Urinary bladder (tissue), 4 donors: ENCODE measurements around the gene NOVA2. TPM values are rescaled to one million over a fixed set of nuclear protein-coding genes. Genes with fewer than 3 reads are reported as not detected.

ENCODE experiments used
- DNase-seq: peaks from one replicate; pipeline ENCODE4 v3.0.0-alpha.2; 2015; ENCODE audit errors: extremely low spot score
- H3K27ac ChIP-seq: one replicate; pipeline ENCODE4 v1.5.1; 2013; ENCODE audit warnings: low read depth, mild to moderate bottlenecking, moderate library complexity
- H3K36me3 ChIP-seq: one replicate; pipeline ENCODE4 v1.6.1; 2013; ENCODE audit warnings: mild to moderate bottlenecking, moderate library complexity; ENCODE audit not compliant: insufficient read depth
- H3K4me1 ChIP-seq: one replicate; pipeline ENCODE4 v1.6.1; 2013; ENCODE audit warnings: mild to moderate bottlenecking, moderate library complexity; ENCODE audit not compliant: insufficient read depth
- H3K4me3 ChIP-seq: one replicate; pipeline ENCODE4 v1.5.1; 2013; ENCODE audit warnings: low read depth, low read length
- WGBS: extraction: QIAGEN DNeasy Blood & Tissue Kit; methylation state at CpG from one replicate; pipeline ENCODE4 v1.1.7; 2013; 5-methylcytosine and 5-hydroxymethylcytosine counted together
- polyA plus RNA-seq: library from polyadenylated mRNA; stranded (reverse); fragments of 200-250 nt; gene quantifications from one replicate; pipeline ENCODE4 v1.2.3, GENCODE V29; 2013
- total RNA-seq: library from RNA; depleted of rRNA; stranded (reverse); fragments of >200 nt; gene quantifications from one replicate; pipeline ENCODE4 v1.2.3, GENCODE V29; 2014
- donor health status: healthy with polysubstance abuse.
- donor health status: healthy.

Gene NOVA2
- total and polyA plus RNA-seq, 2 donors: 1.2 to 2.2 TPM

DNA sequence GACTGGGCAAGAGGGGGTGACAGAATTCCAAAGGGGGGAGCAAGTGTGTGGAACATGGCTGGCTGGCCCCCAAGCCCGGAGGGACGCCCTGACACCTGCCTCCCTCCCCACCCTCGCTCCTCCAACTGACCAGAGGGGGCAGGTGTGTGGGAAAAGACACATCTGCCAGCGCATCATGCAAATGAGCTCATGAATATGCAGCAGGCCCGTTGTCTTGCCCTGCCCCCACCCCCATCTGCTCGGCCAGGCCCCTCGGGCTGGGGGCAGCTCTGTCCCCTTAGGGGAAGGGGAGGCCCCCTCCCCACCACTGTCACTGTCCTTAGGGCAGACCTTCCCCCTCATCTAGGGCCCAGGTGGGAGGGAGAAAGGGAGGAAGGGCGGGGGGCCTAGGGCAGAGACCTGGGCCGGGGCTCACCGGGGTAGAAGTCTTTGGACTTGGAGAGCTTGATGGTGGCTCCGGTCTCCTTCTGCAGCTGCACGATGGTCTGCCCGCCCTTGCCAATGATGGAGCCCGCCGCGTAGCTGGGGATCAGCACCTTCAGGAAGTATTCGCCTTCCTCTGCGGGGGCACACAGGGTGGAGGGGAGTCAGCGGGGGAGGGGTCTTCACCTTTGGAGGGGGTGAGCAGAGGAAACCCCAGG is 12.9 kb downstream of the NOVA2 start:
- Histone ChIP-seq H3K4me1 (no peaks in the 10 kb centered on the region), H3K36me3 (no peaks in the 10 kb centered on the region), H3K27ac (no peak overlapping the region), H3K4me3 (no peak overlapping the region)
- no peak for DNase-seq
- 16% methylated on average over 19 of the region's 19 CpGs for WGBS

DNA sequence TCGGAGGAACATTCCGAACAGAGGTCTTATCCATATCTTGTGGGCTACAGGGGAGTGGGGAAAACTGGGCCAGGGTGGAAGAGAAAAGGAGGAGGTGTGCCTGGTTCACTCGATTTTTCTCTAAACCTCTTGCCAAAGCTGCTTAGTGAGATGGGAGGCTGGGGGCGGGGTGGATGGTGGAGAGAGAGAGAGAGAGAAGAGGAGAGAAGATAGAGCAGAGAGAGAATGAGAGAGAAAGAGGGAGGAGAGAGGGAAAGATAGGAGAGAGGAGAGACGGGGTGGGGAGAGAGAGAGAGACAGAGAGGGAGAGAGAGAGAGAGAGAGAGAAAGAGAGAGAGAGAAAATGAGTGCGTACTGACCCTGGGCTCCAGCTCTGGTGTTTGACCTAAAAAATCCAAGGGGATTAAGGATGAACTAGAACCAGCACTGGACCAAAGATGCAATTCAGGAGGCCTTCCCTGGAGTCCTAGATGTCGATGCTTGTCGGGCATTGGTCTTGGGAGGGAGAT is 14.1 kb downstream of the NOVA2 start:
- Histone ChIP-seq H3K4me3 (no peak overlapping the region), H3K4me1 (no peaks in the 10 kb centered on the region), H3K27ac (no peak overlapping the region), H3K36me3 (no peaks in the 10 kb centered on the region)
- WGBS: 61% methylated on average over 8 of the region's 8 CpGs
- no peak for DNase-seq

DNA sequence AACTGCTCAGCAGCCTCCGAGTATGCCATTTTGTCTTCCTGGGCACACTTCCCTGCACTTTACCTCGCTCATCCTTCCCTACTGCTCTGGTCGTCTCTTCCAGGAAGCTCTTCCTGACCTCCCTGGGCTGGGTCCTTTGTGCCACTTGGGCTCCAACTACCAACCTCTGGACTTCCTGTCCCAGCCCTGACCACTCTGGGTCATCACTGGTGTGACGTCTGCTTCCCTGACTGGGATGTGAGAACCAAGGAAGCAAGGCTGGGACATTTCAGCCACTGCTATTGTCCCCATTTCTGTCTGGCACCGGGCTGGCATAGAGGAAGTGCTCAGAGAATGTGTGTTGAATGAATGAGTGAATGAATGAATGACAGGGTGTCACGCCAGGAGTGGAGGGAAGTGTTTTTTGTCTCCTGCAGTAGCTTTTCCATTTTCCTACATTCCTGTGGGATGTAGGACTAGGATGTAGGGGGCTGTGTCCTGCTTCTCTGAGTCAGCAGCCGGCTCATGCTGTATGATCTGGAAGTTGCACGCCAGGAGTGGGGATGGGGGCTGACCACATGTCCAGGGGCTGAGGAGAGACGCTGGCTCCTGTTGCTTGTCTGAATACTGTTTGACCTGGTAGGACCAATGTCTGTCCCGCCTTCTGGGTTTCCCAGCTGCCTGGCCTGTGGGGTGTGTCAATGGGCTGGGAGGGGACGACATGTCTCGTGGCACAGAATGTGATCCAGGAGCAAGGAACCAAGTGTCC is 14.7 kb downstream of the NOVA2 start:
- H3K4me3 ChIP-seq: no peak overlapping the region
- WGBS: 68% methylated on average over 12 of the region's 12 CpGs
- H3K27ac ChIP-seq: no peak overlapping the region

DNA sequence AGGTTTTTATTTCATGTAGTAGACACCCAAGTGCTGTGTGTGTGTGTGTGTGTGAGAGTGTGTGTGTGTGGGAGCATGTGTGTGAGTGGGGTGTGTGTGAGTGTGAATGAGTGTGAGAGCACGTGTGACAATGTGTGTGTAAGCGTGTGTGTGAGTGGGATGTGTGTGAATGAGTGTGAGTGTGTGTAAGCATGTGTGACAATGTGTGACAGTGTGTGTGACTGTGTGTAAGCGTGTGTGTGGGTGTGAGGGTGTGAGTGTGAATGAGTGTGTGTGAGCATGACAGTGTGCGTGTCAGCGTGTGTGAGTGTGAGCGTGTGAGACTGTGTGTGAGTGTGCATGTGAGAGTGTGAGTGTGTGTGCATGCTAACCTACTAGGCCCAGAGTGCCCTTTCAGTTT is 15.3 kb downstream of the NOVA2 start:
- no peak overlapping the region for H3K4me3 ChIP-seq
- H3K36me3 ChIP-seq: no peaks in the 10 kb centered on the region
- no peak for DNase-seq
- no peak overlapping the region for H3K27ac ChIP-seq
- H3K4me1 ChIP-seq: no peaks in the 10 kb centered on the region
- WGBS: 89% methylated on average over 6 of the region's 6 CpGs

More for the DNA sequence above, 14.7 kb downstream of the NOVA2 start:
- H3K36me3 ChIP-seq: no peaks in the 10 kb centered on the region
- no peak for DNase-seq
- no peaks in the 10 kb centered on the region for H3K4me1 ChIP-seq

DNA sequence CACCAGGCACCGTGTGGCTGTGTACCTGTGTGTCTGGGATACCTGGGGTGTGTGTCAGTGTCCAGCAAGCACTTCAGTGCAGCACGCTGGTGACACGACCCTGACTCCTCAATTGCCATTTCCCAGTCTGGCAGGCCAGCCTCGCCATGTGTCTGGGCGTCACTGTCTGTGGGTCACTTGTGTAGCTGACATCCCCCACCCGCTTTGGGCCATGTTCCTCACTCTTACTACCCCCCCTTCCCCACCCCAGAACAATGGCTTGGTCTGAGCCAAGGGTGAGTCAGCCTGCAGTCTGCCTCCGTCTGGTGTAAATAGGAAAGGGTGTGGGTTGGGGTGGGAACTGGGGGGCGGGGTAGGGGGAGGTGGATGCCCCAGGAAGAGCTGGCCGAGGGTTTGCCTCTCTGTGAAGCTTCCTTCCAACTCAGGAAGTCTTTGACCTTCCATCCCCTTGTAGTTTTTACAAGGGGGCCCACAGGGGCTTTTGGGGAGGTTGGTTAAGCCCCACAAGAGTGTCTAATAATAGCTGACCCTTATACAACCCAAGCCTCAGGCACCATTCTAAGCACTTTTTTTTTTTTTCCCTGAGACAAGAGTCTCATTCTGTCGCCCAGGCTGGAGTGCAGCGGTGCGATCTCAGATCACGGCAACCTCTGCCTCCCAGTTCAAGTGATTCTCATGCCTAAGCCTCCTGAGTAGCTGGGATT is 17.6 kb downstream of the NOVA2 start:
- Histone ChIP-seq H3K4me3 (no peak overlapping the region), H3K36me3 (no peaks in the 10 kb centered on the region), H3K4me1 (no peaks in the 10 kb centered on the region), H3K27ac (no peak overlapping the region)
- 45% methylated on average over 13 of the region's 13 CpGs for WGBS
- no peak for DNase-seq

DNA sequence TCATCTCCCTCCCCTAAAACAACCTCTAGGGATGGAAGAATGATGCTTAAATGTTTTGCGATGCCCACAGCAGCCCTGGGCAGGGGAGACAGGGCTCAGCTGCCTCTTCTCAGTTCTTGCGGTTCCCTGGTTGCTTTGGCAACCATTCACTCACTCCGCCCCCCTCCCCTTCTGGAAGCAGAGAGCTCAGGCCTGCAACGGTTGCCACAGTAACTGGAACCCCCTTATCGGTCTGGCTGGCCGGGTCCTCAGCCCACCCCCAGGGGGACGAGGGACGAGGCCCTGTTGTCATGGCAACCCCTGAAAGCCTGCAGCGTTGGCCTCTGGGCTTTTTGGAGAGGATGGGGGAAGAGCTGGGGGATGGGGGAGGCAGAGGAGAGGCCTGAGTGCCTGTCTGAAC is 19.5 kb downstream of the NOVA2 start:
- Histone ChIP-seq H3K4me1 (no peaks in the 10 kb centered on the region), H3K27ac (no peak overlapping the region), H3K4me3 (no peak overlapping the region), H3K36me3 (no peaks in the 10 kb centered on the region)
- peak; percentile 41 for DNase-seq
- 20% methylated on average over 9 of the region's 9 CpGs for WGBS

DNA sequence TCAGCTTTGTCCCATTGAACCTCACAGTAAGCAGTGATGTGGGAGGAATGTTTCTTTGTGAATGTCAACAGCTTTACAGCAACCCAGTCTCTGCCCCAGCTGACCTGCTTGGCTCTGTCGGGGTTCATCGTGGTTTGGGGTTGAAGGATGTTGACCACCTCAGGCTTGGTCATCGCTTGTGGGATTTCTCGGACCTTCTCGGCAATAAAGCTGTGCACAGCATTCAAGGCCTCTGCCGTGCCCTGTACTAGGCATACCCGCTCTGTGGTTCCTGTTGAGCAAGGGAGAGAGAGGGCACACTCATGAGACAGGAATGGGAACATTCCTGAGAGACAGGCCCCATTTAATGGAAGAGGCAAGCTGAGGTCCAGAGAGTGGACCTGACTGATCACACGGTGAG is 20.0 kb downstream of the NOVA2 start:
- Histone ChIP-seq H3K4me1 (no peaks in the 10 kb centered on the region), H3K27ac (no peak overlapping the region), H3K36me3 (no peaks in the 10 kb centered on the region), H3K4me3 (no peak overlapping the region)
- DNase-seq: no peak
- WGBS: 92% methylated on average over 8 of the region's 8 CpGs

DNA sequence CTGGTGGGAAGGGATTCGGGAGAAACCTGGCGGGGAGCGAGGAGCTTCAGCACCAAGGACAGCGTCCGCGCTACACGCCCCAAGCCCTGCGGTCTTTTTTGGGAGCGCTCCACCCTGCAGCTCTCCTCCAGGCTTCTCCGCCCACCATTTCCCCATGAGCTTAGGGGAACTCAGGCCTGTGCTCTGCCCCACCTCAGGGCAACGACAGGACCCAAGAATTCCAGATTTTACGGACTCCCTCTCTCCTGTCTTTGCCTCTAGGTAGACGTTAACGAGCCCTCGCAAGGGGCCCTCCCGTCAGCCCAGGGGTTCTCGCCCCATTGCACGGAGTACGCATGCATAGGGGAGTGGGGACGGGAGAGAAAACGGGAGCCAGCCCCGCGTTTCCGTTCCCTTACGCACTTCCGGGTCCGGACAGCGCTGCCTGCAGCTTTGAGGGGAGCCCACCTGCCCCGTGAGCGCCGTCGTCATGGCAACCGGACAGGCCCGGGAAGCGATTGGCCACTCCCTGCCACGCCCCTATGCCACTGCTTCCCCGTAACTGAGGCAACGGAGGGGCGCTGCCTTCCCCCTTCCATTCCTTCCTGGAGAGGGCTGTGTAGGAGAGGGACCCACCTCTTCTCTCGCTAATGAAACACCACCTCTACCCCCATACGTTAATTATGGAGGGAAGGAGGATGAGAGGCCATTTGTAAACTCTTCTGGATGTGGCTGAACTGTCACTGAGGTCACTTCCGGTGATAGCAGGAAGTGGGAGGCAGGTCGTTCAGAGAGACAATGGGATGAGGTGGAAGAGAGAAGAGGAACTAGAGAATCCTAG is 20.8 kb downstream of the NOVA2 start:
- DNase-seq: no peak
- WGBS: 9% methylated on average over 43 of the region's 43 CpGs

DNA sequence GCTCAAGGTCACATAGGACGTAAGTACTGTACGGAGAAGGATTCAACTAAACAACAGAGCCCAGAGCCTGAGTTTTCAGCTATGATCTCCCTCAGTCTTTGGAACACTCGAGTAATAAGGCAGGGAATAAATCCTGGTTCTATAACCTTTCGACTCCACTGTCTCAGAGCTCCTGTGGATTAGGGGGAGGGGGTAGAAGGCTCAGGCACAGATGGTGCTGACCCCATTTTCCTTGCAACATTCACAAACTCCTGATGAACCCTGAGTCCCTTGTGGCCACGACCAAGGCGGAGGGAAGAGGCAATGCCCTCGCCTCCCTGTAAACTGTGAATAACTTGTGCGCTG is 21.4 kb downstream of the NOVA2 start:
- Histone ChIP-seq H3K36me3 (no peaks in the 10 kb centered on the region), H3K27ac (no peak overlapping the region), H3K4me1 (no peaks in the 10 kb centered on the region), H3K4me3 (no peak overlapping the region)
- DNase-seq: no peak
- WGBS: 39% methylated on average over 8 of the region's 8 CpGs

More for the DNA sequence above, 20.8 kb downstream of the NOVA2 start:
- H3K27ac ChIP-seq: no peak overlapping the region
- no peaks in the 10 kb centered on the region for H3K36me3 ChIP-seq
- no peaks in the 10 kb centered on the region for H3K4me1 ChIP-seq
- no peak overlapping the region for H3K4me3 ChIP-seq

DNA sequence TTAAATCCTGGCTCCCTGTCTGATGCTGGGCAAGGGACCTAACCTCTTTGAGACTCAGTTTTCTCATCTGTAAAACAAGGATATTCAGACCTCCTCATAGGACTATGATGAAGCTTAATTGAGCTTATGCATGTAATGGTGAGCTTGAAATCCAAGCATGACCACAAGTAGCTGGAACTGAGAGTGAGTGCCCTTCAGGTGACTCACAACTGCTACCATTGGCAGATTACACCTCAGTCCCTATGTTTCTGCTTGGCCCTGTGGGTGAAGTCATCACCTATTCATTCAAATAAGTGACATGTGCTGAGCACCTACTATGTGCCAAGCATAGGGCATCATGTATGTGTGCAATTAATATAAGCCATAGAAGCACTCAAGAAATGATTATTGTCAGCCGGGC is 25.7 kb downstream of the NOVA2 start:
- DNase-seq: no peak
- 94% methylated on average over 1 of the region's 1 CpG for WGBS
- H3K27ac ChIP-seq: no peak overlapping the region
- no peaks in the 10 kb centered on the region for H3K4me1 ChIP-seq
- H3K4me3 ChIP-seq: no peak overlapping the region
- no peaks in the 10 kb centered on the region for H3K36me3 ChIP-seq

DNA sequence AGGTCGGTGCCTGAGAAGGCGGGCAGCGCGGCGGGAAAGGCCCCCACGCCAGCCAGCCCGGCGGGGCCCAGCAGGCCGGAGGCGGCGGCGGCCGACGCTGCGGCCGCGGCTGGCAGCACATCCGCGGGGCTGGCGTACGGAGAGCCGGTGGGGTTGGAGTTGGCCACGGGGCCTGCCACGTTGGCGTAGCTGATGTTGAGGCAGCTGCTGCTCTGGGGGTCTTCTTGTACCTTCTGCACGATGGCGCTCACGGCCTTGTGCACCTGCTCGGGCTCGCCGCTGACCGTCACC is 33.2 kb downstream of the NOVA2 start:
- DNase-seq: no peak
- Histone ChIP-seq H3K4me3 (no peak overlapping the region), H3K36me3 (no peaks in the 10 kb centered on the region), H3K4me1 (no peaks in the 10 kb centered on the region), H3K27ac (no peak overlapping the region)
- WGBS: 64% methylated on average over 32 of the region's 32 CpGs

DNA sequence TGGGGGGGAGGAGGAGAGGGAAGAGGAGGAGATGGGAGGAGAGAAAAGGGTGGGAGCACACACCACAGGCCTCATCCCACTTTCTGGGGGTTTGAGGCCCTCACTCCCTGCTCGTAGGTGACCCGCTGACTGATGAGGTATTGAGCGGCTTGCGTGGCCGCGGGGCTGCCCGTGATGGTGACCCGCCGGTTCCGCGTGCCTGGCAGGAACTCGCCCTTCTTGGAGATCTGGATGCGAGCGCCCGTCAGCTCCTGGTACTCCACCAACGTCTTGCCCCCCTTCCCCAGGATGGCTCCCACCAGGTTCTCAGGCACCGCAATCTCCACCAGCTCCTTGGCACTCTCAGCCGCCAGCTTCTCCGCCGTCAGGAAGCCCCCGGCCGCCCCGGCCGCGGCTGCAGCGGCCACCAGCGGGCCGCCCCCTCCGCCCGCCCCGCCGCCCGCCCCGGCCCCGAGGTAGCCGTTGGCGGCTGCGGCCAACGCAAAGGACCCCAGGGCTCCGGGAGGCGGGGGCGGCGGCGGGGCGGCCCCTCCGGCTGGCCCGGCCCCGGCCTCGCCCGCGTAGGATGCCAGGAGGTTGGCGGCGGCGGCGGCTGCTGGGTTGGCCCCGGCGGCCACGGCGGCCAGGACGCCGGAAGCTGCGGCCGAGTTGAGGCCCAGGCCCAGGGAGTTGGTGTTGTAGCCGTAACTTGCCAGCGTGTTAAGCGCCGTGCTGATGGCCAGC is 33.7 kb downstream of the NOVA2 start:
- Histone ChIP-seq H3K4me1 (no peaks in the 10 kb centered on the region), H3K36me3 (no peaks in the 10 kb centered on the region), H3K4me3 (no peak overlapping the region), H3K27ac (no peak overlapping the region)
- no peak for DNase-seq
- WGBS: 24% methylated on average over 67 of the region's 67 CpGs

DNA sequence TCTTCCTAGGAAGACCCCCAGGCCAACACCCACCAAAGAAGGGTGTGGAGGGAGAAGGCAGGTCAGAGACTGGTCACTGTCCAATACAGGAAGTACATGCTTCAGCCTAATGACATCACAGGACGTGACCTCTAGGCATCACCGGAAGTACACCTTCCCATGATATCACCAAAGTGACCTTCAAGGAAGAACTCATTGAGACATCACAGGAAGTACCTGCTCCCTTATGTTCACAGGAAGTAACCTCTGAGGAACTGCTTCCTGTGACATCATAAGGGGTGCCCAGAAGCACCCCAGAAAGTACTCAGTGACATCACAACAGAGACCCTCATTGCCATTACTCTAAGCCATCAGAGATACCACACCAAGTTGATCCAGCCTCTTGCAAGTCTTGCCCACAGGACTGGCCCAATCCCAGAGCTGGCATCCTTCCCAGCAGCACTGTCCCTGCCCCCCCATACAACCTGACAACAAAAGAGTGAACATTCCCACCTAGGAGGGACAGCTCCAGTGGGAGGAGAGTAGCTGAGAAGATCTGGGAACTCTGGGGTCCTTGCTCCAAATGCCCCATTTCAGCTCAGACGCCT is 34.8 kb downstream of the NOVA2 start:
- H3K4me1 ChIP-seq: no peaks in the 10 kb centered on the region
- DNase-seq: no peak
- H3K4me3 ChIP-seq: no peak overlapping the region
- H3K36me3 ChIP-seq: no peaks in the 10 kb centered on the region
- H3K27ac ChIP-seq: no peak overlapping the region
- WGBS: 85% methylated on average over 3 of the region's 3 CpGs
